IPS-NIHi7 (cell line): ENCODE data around the gene SMIM10L1.

Source experiments
- DNase-seq: peaks from one replicate; pipeline ENCODE4 v3.0.0; 2012; ENCODE audit warnings: mixed read lengths; ENCODE audit errors: extremely low spot score

Gene SMIM10L1

GRCh38 chr12:11183011-11183410 lies 12.0 kb downstream of the SMIM10L1 start:
- no peak for DNase-seq

- no peak for DNase-seq
These were observed 15.8 kb downstream of the SMIM10L1 start, which contains the start of gene TAS2R42 for GRCh38 chr12:11186837-11187236. TAS2R42 (minus strand) TSS chr12:11186937; CDS start chr12:11186937, 0 bp downstream.

GRCh38 chr12:11202811-11203210 lies 31.8 kb downstream of the SMIM10L1 start:
- no peak for DNase-seq

GRCh38 chr12:11204173-11204572 lies 33.2 kb downstream of the SMIM10L1 start:
- DNase-seq = no peak

GRCh38 chr12:11209113-11209512 lies 38.1 kb downstream of the SMIM10L1 start:
- DNase-seq = peak; percentile 32
